GM12801 (cell line): Measurements from ENCODE around the gene ZXDC.

Experiments used
- TF ChIP-seq, protein P1 (sequence below): IDR thresholded peaks from one replicate; pipeline ENCODE4 v1.5.1; 2011; ENCODE audit warnings: control low read depth; ENCODE audit not compliant: insufficient read length; ENCODE audit errors: extremely low read depth

Gene ZXDC

DNA sequence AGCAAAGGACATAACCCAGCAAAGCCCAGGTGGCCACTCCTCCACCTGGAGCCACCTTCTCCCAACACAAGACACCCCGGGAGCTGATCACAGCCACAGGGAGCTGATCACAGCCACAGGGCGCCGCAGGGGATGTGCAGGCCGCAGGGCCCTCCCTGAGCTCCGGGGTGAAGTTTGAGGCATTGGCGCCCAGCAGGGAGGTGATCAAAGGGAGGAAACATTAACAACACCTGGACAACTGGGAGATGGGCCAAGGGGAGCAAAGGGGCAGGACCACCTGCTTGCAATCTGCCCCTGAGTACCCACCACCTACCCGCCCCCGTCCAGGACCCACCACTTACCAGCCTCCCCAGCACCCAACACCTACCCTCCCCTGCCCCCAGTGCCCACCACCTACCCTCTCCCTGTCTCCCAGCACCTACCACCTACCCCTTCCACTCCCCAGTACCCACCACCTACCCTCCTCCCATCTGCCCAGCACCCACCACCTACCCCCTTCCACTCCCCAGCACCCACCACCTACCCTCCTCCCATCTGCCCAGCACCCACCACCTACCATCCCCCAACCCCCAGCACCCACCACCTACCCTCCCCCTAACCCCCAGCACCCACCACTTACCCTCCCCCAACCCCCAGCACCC, 39.5 kb upstream of the ZXDC start:
- TF ChIP-seq, protein P1, sequence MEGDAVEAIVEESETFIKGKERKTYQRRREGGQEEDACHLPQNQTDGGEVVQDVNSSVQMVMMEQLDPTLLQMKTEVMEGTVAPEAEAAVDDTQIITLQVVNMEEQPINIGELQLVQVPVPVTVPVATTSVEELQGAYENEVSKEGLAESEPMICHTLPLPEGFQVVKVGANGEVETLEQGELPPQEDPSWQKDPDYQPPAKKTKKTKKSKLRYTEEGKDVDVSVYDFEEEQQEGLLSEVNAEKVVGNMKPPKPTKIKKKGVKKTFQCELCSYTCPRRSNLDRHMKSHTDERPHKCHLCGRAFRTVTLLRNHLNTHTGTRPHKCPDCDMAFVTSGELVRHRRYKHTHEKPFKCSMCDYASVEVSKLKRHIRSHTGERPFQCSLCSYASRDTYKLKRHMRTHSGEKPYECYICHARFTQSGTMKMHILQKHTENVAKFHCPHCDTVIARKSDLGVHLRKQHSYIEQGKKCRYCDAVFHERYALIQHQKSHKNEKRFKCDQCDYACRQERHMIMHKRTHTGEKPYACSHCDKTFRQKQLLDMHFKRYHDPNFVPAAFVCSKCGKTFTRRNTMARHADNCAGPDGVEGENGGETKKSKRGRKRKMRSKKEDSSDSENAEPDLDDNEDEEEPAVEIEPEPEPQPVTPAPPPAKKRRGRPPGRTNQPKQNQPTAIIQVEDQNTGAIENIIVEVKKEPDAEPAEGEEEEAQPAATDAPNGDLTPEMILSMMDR = no peak

DNA sequence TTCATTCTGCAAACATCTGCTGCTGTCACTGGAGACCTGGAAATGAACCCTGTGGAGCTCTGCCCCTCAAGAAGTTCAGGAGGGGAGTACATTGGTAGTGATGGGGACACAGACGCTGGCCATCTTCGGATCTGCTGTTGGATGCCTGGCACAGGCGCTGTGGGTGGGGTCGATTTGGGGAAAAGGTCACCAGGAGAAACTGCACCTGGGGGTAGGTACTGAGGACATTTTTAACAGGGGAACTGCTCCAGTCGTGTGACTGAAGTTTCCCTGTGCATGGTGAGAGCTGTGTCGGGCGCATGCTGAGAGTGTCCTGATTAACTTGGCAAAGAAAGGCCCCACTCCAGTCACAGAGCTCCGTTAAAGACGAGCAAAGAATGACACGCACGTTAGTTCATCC, 38.5 kb upstream of the ZXDC start:
- TF ChIP-seq, protein P1 = no peak

DNA sequence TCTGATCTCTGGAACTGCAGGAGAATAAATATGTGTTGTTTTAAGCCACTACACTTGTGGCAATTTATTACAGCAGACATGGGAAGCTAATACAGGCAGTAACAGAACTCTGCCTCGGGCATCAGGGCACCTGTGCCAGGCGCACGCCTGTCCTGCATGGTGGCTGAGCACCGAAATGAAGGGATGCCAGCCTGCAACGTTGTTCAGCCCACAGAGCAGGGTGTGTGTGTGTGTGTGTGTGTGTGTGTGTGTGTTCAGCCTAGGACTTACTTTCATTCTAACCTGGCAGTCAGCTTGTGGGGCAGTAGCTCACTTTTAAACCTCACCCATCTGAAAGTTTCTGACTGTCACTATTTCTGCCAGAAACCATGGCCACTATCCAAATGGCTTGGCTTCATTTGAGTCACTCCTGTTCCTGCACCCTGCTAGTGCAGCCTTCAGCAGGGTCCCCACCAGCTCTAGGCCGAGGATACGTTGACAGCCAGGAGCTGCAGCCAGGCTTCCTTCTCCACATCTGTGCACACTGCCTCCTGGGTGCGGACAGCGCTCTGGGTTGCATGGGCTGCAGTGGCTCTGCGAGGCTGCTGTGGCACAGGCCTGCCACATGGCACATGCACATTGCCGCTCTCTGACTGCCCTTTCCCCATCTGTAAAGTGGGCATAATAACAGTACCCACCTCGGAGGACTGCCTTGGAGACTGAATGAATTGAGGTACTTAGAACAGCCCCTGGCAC, 37.4 kb upstream of the ZXDC start:
- TF ChIP-seq, protein P1 = no peak

DNA sequence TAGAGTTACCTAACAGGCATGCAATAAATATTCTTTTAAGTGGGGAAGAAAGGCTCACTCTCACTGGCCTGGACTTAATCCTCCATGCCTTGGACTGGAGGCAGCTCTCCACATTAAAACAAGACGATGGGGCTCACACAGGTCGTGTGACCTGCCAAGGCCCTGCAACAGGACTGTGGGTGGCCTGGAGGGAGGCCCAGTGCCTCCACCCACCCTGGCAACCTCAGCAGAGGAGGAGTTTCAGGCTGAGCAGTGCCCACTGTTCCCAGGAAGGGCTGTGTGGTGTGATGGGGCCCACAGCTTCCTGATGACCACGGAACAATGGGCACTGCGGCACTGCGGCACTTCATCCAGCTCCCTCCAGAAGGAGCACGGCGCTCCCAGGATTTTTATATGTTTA, 36.3 kb upstream of the ZXDC start:
- TF ChIP-seq, protein P1 = no peak

DNA sequence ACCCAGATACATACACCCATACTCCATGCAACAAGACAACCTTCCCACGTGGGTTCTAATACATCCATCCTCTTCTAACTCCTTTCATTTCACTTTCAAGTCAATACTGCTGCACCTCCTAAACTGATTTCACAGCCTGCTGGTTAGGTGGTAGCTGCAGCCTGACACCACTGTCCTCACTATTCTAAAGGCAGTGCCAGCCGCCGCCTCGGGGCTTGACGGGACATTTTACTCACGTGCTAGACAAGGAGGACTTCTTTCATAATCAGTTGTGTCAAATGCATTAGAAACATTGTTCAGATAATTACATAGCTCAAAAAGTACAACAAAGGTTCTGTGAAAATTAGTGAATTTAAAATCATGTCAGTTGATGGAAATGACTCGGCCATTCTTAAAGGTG, 35.6 kb upstream of the ZXDC start:
- TF ChIP-seq, protein P1 = no peak

DNA sequence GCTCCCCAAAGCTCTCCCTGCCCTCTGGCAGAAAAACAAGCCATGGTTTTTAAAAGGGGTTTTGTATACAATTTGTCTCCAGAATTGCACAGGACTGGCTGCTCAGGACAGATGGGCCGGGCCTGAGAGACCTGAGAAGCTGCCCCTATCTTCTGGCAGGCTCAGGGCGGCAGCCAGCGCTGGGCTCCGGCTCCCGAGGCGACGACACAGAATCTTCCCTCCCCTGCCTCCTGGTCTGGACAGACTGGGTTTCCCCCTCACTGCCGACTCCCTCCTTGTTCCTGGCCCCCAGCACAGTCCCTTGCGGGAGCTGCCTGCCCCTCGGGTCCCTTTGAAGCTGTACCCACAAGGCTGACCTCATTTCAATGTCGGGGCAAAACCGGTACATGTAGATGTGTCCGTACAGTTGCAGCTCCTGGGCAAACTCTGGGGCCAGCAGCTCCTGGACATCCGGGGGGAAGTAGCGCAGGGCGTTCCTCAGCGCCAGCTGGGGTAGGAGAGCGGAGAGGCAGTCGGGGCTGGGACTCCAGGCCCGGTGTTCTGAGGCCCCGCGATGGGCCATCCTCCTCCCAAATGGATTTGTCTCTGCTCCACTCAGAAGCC, 34.7 kb upstream of the ZXDC start:
- TF ChIP-seq, protein P1 = no peak

DNA sequence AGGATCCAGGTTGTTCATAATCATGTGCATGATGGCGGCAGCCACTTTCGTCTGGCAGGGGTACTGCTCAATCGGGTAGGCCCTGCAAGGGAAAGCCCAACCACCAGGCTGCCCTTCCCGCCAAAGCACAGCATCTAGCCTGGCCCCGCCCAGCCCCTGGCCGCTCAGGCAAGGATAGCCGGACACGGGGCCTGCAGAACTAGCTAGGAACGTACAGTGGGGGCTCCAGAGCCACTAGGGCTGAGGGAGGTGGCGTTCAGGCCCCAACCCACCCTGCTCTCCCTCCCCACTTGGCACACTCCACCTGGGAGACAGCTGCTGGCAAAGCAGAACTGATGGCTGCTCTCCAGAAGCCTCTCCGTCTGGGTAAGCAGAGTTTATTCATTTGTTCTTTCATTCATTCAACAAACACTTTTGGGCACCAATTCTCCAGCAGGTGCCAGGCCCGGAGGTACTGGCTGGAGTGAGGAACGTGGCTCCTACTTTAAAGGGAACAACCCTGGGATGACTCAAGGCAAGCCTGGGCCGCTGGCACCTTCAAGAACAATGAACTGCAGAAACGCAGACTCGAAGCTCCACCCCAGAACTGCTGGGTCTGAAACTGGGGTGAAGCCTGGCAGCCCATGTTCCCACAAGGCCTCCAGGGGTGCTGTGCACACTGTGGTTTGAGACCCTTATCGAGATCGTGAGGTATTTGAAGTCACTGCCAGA, 34.1 kb upstream of the ZXDC start:
- TF ChIP-seq, protein P1 = no peak
